DND-41 (cell line): ENCODE results near the gene RPL27A.

ENCODE experiments used
- ATAC-seq: fragments of 200-7000 bp; cut with Tn5 transposase; 3 replicates; pipeline ENCODE4 v1.9.1; 2021; ENCODE audit warnings: low read depth; ENCODE audit not compliant: insufficient read depth
- DNase-seq: peaks from one replicate; pipeline ENCODE4 v3.0.0-alpha.2; 2020
- H2AFZ ChIP-seq: 2 replicates; pipeline ENCODE4 v1.6.0; 2012; ENCODE audit warnings: low read depth, low read length
- H3K27ac ChIP-seq: 2 replicates; pipeline ENCODE4 v1.5.1; 2012; ENCODE audit warnings: low read length, inconsistent platforms
- H3K27me3 ChIP-seq: fragments of 200-600 bp; sonication (generic); 2 replicates; pipeline ENCODE4 v1.6.0; 2012; ENCODE audit warnings: low read length, mild to moderate bottlenecking, inconsistent platforms; ENCODE audit not compliant: insufficient read depth, poor library complexity
- H3K36me3 ChIP-seq: 2 replicates; pipeline ENCODE4 v1.5.1; 2012; ENCODE audit warnings: low read length, inconsistent platforms; ENCODE audit not compliant: insufficient read depth
- H3K4me1 ChIP-seq: 2 replicates; pipeline ENCODE4 v1.5.1; 2012; ENCODE audit warnings: mild to moderate bottlenecking, low read length; ENCODE audit not compliant: insufficient read depth
- H3K4me2 ChIP-seq: 2 replicates; pipeline ENCODE4 v1.6.0; 2012; ENCODE audit warnings: mild to moderate bottlenecking, moderate library complexity, low read length, inconsistent platforms; ENCODE audit not compliant: insufficient read depth
- H3K4me3 ChIP-seq, 2 experiments: fragments of 200-600 bp in 1 of 2; shearing (Covaris generic) in 1 of 2; 2 replicates each; pipeline ENCODE4 v1.5.1; 2012 to 2016; ENCODE audit warnings: inconsistent platforms in 2 of 2, low read length in 2 of 2, mild to moderate bottlenecking in 2 of 2, low read depth in 1 of 2, moderate library complexity in 1 of 2
- H3K79me2 ChIP-seq: 2 replicates; pipeline ENCODE4 v1.6.0; 2012; ENCODE audit warnings: low read length, inconsistent platforms; ENCODE audit not compliant: insufficient read depth
- H3K9ac ChIP-seq: 2 replicates; pipeline ENCODE4 v1.6.0; 2012; ENCODE audit warnings: low read depth, mild to moderate bottlenecking, inconsistent platforms, low read length, moderate library complexity
- H3K9me3 ChIP-seq: 2 replicates; pipeline ENCODE4 v1.5.1; 2012; ENCODE audit warnings: low read length, moderate library complexity, mild to moderate bottlenecking, inconsistent platforms; ENCODE audit not compliant: insufficient read depth, severe bottlenecking
- H4K20me1 ChIP-seq: 2 replicates; pipeline ENCODE4 v1.6.0; 2012; ENCODE audit warnings: low read length; ENCODE audit not compliant: insufficient read depth
- CTCF ChIP-seq: IDR thresholded peaks from 2 replicates; pipeline ENCODE4 v1.5.1; 2012; ENCODE audit warnings: borderline replicate concordance, low read length, moderate library complexity, mild to moderate bottlenecking; ENCODE audit not compliant: poor library complexity, severe bottlenecking; ENCODE audit errors: extremely low read depth
- EZH2 ChIP-seq: IDR thresholded peaks from 3 replicates; pipeline ENCODE4 v1.6.1; 2012; ENCODE audit warnings: borderline replicate concordance, low read depth, mild to moderate bottlenecking, moderate library complexity, low read length, inconsistent platforms; ENCODE audit not compliant: severe bottlenecking

RPL27A gene

GRCh38 chr11:8638300-8638699, 44.3 kb upstream of the RPL27A start:
- H3K4me1 ChIP-seq, result no peaks in the 10 kb centered on the region
- peaks cover 75% of the 10 kb centered on the region for H3K36me3 ChIP-seq
- ATAC-seq, result no peak

GRCh38 chr11:8639655-8640054, 42.9 kb upstream of the RPL27A start:
- no peaks in the 10 kb centered on the region for H3K4me1 ChIP-seq
- H3K79me2 ChIP-seq, result no peaks in the 10 kb centered on the region
- DNase-seq, result no peak
- no peak overlapping the region for H3K4me2 ChIP-seq
- no peaks in the 10 kb centered on the region for H3K9me3 ChIP-seq
- no peaks in the 10 kb centered on the region for H3K27me3 ChIP-seq
- no peaks in the 10 kb centered on the region for H4K20me1 ChIP-seq
- no peak overlapping the region for H3K9ac ChIP-seq
- no peak overlapping the region for H3K4me3 ChIP-seq
- H3K36me3 ChIP-seq, result peaks cover 75% of the 10 kb centered on the region
- no peak overlapping the region for H2AFZ ChIP-seq
- TF ChIP-seq EZH2 (no peak), CTCF (no peak)
- ATAC-seq, result no peak
- no peak overlapping the region for H3K27ac ChIP-seq

More at GRCh38 chr11:8638300-8638699, 44.3 kb upstream of the RPL27A start:
- Histone ChIP-seq H3K79me2 (no peaks in the 10 kb centered on the region), H2AFZ (no peak overlapping the region), H3K9ac (no peak overlapping the region), H3K4me2 (no peak overlapping the region), H3K27me3 (no peaks in the 10 kb centered on the region), H3K9me3 (no peaks in the 10 kb centered on the region), H3K4me3 (no peak overlapping the region), H3K27ac (no peak overlapping the region), H4K20me1 (no peaks in the 10 kb centered on the region)
- no peak for DNase-seq
- TF ChIP-seq CTCF (no peak), EZH2 (no peak)

GRCh38 chr11:8640267-8640906, 42.2 kb upstream of the RPL27A start:
- no peaks in the 10 kb centered on the region for H3K4me1 ChIP-seq
- H3K27ac ChIP-seq, result no peak overlapping the region
- H3K9ac ChIP-seq, result no peak overlapping the region
- no peaks in the 10 kb centered on the region for H4K20me1 ChIP-seq
- no peak for DNase-seq
- no peaks in the 10 kb centered on the region for H3K79me2 ChIP-seq
- H3K36me3 ChIP-seq, result peaks cover 77% of the 10 kb centered on the region
- H3K9me3 ChIP-seq, result no peaks in the 10 kb centered on the region
- TF ChIP-seq CTCF (no peak), EZH2 (no peak)
- no peak overlapping the region for H2AFZ ChIP-seq
- no peak for ATAC-seq
- no peak overlapping the region for H3K4me2 ChIP-seq
- no peak overlapping the region for H3K4me3 ChIP-seq
- H3K27me3 ChIP-seq, result no peaks in the 10 kb centered on the region
